PC-3 (cell line): ENCODE measurements around the gene RGS7.

Experiments used
- CTCF ChIP-seq: fragments of 300-600 bp; sonication (generic); conservative IDR thresholded peaks from 2 replicates; pipeline ENCODE4 v1.5.1; 2017; ENCODE audit warnings: antibody characterized with exemption, low read depth, mild to moderate bottlenecking, low read length
- EZH2 ChIP-seq: fragments of 300-600 bp; sonication (generic); IDR thresholded peaks from one replicate; pipeline ENCODE4 v1.6.1; 2017; ENCODE audit warnings: antibody characterized with exemption, mild to moderate bottlenecking, low read length; ENCODE audit not compliant: unreplicated experiment
- EZH2phosphoT487 ChIP-seq: fragments of 300-600 bp; sonication (generic); IDR thresholded peaks from 2 replicates; pipeline ENCODE4 v1.6.1; 2018; ENCODE audit warnings: mild to moderate bottlenecking, antibody characterized with exemption, low read length, borderline replicate concordance

GRCh38 chr1:240836271-240836670 lies 520.7 kb downstream of the RGS7 start:
- no peak for TF ChIP-seq CTCF
- TF ChIP-seq EZH2 = no peak
- TF ChIP-seq EZH2phosphoT487 = no peak
